Measurements from ENCODE around the gene DYNLT1. TPM values are rescaled to one million over a fixed set of nuclear protein-coding genes. Genes with fewer than 3 reads are reported as not detected.

Gene DYNLT1
- total RNA-seq, 1 donor from 2014 or later = 118 TPM

DNA sequence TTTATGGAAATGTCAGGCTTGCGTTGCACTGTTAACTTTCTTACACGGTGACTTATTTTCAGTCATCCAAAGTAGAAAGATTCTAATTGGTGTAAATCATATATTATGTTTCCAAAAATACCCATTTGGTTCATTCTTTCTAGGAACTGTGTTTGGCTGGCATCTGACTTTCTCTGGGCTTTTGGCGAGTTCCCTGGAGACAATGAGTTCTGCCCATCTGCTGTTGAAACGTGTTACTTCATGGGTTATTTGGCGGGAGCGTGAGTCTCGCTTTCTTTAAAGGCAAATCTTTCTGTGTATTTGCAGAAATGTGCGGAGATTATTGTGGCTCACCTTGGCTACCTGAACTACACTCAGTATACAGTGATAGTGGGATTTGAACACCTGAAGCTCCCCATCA, 55.2 kb downstream of the DYNLT1 start:
- peaks cover 14% of the 10 kb centered on the region for H3K4me1 Mint-ChIP-seq
- TF ChIP-seq, protein P1, sequence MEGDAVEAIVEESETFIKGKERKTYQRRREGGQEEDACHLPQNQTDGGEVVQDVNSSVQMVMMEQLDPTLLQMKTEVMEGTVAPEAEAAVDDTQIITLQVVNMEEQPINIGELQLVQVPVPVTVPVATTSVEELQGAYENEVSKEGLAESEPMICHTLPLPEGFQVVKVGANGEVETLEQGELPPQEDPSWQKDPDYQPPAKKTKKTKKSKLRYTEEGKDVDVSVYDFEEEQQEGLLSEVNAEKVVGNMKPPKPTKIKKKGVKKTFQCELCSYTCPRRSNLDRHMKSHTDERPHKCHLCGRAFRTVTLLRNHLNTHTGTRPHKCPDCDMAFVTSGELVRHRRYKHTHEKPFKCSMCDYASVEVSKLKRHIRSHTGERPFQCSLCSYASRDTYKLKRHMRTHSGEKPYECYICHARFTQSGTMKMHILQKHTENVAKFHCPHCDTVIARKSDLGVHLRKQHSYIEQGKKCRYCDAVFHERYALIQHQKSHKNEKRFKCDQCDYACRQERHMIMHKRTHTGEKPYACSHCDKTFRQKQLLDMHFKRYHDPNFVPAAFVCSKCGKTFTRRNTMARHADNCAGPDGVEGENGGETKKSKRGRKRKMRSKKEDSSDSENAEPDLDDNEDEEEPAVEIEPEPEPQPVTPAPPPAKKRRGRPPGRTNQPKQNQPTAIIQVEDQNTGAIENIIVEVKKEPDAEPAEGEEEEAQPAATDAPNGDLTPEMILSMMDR (conservative IDR thresholded peaks at IDR 0.05) = no peak
- no peaks in the 10 kb centered on the region for H3K27me3 Mint-ChIP-seq (ENCODE audit: low read depth)
- H3K36me3 Mint-ChIP-seq (ENCODE audit: low read depth) = peaks cover 23% of the 10 kb centered on the region
- no peak overlapping the region for H3K4me3 Mint-ChIP-seq
- H3K9me3 Mint-ChIP-seq = no peaks in the 10 kb centered on the region
- H3K27ac Mint-ChIP-seq (ENCODE audit: unreplicated experiment) = no peak overlapping the region
- DNase-seq (ENCODE audit: low read depth, low spot score) = no peak

DNA sequence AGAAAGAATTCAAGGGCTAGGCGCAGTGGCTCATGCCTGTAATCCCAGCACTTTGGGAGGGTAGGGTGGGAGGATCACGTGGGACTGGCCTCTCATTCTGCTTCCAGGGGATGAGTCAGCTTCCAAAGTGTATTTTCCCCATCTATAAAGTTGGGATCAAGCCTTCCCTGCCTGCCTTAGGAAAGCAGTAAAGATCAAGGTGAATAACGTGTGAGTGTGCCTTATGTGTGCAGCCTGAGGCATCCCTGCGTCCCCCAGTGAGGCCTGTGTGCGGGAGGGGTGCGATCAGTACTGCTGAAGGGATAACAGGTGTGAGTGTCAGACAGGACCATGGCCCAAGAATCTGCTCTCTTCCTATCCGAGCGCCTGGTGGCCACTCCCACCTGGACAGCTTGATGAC, 57.9 kb downstream of the DYNLT1 start:
- TF ChIP-seq, protein P1 (conservative IDR thresholded peaks at IDR 0.05) = no peak
- peaks cover 19% of the 10 kb centered on the region for H3K4me1 Mint-ChIP-seq
- DNase-seq (ENCODE audit: low read depth, low spot score) = no peak
- no peaks in the 10 kb centered on the region for H3K27me3 Mint-ChIP-seq (ENCODE audit: low read depth)
- no peak overlapping the region for H3K27ac Mint-ChIP-seq (ENCODE audit: unreplicated experiment)
- no peaks in the 10 kb centered on the region for H3K9me3 Mint-ChIP-seq
- H3K4me3 Mint-ChIP-seq = no peak overlapping the region
- H3K36me3 Mint-ChIP-seq (ENCODE audit: low read depth) = peaks cover 30% of the 10 kb centered on the region

Small RNA genes within 50 kb of the gene (microRNA-seq; reads per million reads assigned to microRNA genes)
- not detected for gene MIR7161

Other genes starting within 250 kb of the DYNLT1 start
- 23.9 and 25.0 TPM in 2 replicates for gene TMEM181, start 84.7 kb downstream of the DYNLT1 start, total RNA-seq
- gene SYTL3, start 5.3 kb upstream of the DYNLT1 start, total RNA-seq = 0.20 and 0.28 TPM in 2 replicates
- gene EZR, start 174.6 kb upstream of the DYNLT1 start, total RNA-seq = 86.7 and 88.2 TPM in 2 replicates

Measured in neural crest cell (in vitro differentiated cells).